Stimulated activated CD4-positive, alpha-beta T cell treated with anti-CD3 and anti-CD28 coated beads, Interleukin-1b, Interleukin-23, amount 100 ng/mL, for 1 hour (primary cell): ENCODE results near the gene HCST.

Experiments used
- DNase-seq, 2 donors: peaks; one replicate each; pipeline ENCODE4 v3.0.0-alpha.2; 2020; ENCODE audit warnings: low read depth in 2 of 2

The HCST gene

DNA sequence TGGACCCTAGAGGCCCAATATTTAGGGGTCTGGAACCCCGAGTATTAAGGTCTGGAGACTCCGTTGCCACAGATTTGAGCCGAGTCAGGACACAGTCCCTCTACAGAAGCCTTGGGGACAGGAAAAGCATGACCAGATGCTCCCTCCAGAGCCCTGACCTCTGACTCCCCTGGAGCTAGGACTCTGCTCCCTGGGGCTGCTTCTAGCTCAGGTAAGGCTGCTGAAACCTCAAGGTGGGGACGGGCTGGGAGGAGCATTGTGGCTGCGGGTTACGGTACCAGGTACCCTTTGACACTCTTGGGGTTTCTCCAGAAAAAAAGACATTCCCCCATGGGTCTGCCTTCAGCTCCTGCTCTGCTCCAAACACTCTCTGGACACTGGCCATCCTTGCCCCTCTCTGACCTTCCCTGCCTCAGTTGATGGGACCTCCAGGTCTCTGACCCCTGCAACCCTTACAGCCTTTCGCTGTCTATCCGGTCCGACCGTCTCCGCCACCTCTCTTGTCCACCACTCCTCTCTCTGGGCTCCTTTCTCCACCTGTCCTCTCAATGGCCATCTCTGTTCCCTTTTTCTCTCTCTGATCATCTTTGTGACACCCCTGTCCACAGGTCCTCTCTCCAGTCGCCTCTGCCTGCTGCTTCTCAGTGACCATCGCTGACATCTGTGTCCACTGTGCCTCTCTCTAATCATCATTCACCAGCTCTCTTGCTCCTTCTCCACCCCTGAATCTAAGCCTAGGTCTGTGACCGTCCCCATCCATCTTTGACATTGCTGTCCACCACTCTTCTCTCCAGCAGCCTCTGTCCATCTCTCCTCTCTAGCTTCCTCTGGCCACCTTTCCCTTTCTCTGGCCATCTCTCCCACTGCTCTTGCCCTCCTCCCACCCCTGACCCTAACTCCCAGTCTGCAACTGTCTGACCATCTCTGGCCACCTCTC is 35.3 kb downstream of the HCST start:
- DNase-seq: no peak

- no peak for DNase-seq
These were observed 36.2 kb downstream of the HCST start for GRCh38 chr19:35938282-35939224.

DNA sequence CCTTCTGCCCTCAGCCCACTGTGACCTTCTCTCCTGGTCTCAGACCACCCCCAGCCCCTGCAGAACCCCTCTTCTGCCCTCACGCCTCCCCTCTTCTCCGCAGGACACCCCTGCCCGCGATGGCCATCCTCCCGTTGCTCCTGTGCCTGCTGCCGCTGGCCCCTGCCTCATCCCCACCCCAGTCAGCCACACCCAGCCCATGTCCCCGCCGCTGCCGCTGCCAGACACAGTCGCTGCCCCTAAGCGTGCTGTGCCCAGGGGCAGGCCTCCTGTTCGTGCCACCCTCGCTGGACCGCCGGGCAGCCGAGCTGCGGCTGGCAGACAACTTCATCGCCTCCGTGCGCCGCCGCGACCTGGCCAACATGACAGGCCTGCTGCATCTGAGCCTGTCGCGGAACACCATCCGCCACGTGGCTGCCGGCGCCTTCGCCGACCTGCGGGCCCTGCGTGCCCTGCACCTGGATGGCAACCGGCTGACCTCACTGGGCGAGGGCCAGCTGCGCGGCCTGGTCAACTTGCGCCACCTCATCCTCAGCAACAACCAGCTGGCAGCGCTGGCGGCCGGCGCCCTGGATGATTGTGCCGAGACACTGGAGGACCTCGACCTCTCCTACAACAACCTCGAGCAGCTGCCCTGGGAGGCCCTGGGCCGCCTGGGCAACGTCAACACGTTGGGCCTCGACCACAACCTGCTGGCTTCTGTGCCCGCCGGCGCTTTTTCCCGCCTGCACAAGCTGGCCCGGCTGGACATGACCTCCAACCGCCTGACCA is 37.2 kb downstream of the HCST start:
- DNase-seq: no peak

DNA sequence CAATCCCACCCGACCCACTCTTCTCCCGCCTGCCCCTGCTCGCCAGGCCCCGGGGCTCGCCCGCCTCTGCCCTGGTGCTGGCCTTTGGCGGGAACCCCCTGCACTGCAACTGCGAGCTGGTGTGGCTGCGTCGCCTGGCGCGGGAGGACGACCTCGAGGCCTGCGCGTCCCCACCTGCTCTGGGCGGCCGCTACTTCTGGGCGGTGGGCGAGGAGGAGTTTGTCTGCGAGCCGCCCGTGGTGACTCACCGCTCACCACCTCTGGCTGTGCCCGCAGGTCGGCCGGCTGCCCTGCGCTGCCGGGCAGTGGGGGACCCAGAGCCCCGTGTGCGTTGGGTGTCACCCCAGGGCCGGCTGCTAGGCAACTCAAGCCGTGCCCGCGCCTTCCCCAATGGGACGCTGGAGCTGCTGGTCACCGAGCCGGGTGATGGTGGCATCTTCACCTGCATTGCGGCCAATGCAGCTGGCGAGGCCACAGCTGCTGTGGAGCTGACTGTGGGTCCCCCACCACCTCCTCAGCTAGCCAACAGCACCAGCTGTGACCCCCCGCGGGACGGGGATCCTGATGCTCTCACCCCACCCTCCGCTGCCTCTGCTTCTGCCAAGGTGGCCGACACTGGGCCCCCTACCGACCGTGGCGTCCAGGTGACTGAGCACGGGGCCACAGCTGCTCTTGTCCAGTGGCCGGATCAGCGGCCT is 37.9 kb downstream of the HCST start:
- no peak for DNase-seq

GRCh38 chr19:35940839-35941238 is 38.5 kb downstream of the HCST start:
- no peak for DNase-seq

DNA sequence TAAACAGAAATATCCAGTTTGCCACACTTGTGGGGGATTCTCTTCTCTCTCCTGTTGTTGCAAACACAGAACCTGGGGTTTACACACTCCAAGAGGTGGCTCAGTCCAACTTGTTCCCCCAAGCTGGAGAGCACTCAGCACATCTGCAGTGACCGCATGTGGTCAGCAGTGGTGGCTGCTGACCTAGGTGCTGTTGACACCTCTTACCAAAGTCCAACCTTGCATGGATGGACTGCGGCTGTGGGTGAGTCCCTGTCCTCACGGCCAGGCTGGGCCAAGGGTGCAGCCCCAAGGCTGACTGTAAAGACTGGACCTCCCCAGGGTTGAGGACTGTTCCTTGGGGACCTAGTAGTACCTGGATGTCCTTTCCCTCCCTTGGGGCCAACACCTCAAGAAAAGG is 39.9 kb downstream of the HCST start:
- DNase-seq: no peak

DNA sequence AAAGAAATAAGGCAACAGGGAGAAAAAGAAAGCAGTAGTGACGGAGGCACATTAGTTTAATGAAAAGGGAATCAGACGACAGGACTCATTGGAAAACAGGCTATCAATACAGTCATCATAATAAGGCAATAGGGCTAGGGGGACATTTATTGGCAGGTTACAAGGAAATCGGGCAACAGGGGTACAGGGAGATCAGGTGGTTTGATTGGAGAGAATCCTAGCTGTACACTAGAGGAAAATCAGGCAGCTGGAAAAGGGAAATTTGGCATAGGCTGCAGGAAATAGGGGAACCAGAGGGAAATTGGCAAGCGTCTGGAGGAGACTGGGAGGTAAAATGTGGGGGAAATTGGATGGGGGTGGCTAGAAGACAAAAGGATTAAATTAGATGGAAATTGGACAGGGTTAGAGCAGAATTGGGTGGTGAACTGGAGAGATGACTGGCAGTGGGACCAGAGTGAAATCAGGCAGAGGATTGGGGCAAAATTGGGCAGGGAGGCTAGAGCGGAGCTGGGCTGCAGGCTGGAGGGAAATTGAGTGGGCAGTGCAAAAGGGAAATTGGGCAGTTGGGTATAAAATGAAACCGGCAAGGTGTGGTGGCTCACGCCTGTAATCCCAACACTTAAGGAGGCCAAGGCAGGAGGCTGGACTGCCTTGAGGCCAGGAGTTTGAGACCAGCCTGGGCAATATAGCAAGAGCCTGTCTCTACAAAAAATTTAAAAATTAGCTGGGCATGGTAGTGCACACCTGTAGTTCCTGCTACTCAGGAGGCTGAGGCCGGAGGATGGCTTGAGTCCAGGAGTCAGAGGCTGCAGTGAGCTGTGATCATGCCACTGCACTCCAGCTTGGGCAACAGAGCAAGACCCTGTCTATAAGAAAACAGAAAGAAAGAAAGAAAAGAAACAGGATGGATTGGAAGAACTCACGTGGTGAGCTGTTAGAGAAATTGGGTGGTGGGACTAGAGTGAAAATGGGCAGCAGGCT is 41.3 kb downstream of the HCST start:
- no peak for DNase-seq

DNA sequence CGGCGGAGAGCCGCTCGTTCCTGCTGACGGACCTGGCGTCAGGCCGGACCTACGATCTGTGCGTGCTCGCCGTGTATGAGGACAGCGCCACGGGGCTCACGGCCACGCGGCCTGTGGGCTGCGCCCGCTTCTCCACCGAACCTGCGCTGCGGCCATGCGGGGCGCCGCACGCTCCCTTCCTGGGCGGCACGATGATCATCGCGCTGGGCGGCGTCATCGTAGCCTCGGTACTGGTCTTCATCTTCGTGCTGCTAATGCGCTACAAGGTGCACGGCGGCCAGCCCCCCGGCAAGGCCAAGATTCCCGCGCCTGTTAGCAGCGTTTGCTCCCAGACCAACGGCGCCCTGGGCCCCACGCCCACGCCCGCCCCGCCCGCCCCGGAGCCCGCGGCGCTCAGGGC is 42.2 kb downstream of the HCST start:
- DNase-seq: no peak

- no peak for DNase-seq
These were observed 42.9 kb downstream of the HCST start for GRCh38 chr19:35945121-35945790.

DNA sequence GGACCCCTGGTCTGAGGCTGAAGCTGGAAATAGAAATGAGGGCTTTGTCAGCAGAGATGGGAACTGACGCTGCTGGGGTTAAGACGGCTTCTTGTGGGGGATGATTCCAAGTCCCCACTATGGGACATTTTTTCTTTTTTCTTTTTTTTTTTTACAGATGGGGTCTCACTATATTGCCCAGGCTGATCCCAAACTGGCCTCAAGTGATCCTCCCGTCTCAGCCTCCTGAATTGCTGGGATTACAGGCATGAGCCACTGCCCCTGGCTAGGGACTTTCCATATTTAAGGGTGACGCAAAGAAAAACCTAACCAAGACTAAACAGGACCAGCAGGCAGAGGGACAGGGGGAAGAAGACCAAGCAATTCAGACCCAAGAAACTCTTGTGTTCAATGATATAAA is 43.9 kb downstream of the HCST start:
- no peak for DNase-seq

DNA sequence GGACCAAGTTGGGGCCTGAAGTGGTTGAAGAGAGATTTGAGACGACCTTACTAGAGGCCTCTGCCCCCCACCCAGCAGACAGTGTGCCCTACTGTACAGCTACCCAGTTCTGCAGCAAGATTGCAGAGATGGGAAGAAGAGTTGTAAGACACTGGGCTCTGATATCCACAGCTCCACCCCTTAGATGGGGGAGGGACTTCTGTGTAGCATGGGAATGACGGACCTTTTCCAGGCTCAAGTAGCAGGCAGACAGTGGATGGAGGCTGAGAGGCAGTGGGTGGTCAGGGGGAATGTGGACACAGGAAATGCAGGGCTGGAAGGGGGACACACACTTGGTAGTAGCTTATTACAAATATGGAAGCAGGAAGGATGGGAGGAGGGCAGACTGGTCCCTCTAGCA is 46.8 kb downstream of the HCST start:
- DNase-seq: no peak
